ENCODE data around the gene DPP10.

- TF ChIP-seq BHLHE40 (IDR thresholded peaks at IDR 0.05; ENCODE audit: borderline replicate concordance) (no peak), ZNF384 (IDR thresholded peaks at IDR 0.05) (no peak), TARDBP (IDR thresholded peaks at IDR 0.05) (no peak), LEF1 (IDR thresholded peaks at IDR 0.05; ENCODE audit: borderline replicate concordance) (no peak), FOXA1 (IDR thresholded peaks at IDR 0.05) (no peak), PKNOX1 (IDR thresholded peaks at IDR 0.05) (no peak), NFRKB (IDR thresholded peaks at IDR 0.05) (no peak), HDGF (IDR thresholded peaks at IDR 0.05; ENCODE audit: borderline replicate concordance) (no peak)
Measured at GRCh38 chr2:115529627-115530026, 1087.2 kb downstream of the DPP10 start.
